ENCODE measurements around the gene CYP2W1. TPM values are rescaled to one million over a fixed set of nuclear protein-coding genes. Genes with fewer than 3 reads are reported as not detected.

Gene CYP2W1, protein sequence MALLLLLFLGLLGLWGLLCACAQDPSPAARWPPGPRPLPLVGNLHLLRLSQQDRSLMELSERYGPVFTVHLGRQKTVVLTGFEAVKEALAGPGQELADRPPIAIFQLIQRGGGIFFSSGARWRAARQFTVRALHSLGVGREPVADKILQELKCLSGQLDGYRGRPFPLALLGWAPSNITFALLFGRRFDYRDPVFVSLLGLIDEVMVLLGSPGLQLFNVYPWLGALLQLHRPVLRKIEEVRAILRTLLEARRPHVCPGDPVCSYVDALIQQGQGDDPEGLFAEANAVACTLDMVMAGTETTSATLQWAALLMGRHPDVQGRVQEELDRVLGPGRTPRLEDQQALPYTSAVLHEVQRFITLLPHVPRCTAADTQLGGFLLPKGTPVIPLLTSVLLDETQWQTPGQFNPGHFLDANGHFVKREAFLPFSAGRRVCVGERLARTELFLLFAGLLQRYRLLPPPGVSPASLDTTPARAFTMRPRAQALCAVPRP
- total RNA-seq (2021; fragmentation: NEBNext Ultra II Directional; extraction: Animal tissue kit (Norgen Biotek cat#: 25700)): under 1 TPM in 2 of 6 experiments, not detected in 4; 0.15 to 0.25 TPM
- long read RNA-seq: 0 reads

DNA sequence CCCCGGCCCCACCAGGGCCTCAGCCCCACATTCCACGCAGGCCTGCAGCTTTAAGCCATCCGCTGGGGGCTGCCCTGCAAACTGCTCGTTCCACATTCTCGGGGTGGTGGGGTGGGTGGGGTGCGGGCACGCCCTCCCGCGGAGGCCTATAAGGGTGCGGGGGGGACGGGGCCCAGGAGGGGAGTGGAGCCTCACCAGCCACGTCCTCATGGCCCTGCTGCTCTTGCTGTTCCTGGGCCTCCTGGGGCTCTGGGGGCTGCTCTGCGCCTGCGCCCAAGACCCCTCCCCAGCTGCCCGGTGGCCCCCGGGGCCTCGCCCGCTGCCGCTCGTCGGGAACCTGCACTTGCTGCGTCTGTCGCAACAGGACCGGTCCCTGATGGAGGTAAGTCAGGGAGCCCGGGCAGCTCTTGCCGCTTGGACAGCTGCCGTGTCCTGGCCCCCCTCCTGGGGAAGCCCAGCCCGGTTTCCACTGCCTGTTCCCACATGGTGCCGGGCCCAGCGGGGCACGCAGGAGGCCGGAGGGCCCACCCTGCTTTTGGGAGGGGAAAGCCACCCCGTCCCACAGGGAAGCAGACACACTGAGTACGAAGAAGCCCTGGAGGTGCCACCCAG lies at the start of gene CYP2W1:
Gene CYP2W1, plus strand, starts transcription at position 178 of the 612 bp plus-strand sequence. Its CDS starts 31 bp downstream, at position 209.
- DNase-seq: no peak
- no peak within 1 kb of the TSS for H3K4me3 Mint-ChIP-seq
- peaks cover 11% of the 10 kb centered on the region for H3K27me3 Mint-ChIP-seq (ENCODE audit: insufficient read depth)
- TF ChIP-seq, protein P1, sequence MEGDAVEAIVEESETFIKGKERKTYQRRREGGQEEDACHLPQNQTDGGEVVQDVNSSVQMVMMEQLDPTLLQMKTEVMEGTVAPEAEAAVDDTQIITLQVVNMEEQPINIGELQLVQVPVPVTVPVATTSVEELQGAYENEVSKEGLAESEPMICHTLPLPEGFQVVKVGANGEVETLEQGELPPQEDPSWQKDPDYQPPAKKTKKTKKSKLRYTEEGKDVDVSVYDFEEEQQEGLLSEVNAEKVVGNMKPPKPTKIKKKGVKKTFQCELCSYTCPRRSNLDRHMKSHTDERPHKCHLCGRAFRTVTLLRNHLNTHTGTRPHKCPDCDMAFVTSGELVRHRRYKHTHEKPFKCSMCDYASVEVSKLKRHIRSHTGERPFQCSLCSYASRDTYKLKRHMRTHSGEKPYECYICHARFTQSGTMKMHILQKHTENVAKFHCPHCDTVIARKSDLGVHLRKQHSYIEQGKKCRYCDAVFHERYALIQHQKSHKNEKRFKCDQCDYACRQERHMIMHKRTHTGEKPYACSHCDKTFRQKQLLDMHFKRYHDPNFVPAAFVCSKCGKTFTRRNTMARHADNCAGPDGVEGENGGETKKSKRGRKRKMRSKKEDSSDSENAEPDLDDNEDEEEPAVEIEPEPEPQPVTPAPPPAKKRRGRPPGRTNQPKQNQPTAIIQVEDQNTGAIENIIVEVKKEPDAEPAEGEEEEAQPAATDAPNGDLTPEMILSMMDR (IDR thresholded peaks at IDR 0.05): no peak
- no peaks in the 10 kb centered on the region for H3K4me1 Mint-ChIP-seq (ENCODE audit: low read depth)
- no peak within 1 kb of the TSS for H3K27ac Mint-ChIP-seq
- no peaks in the 10 kb centered on the region for H3K9me3 Mint-ChIP-seq
- H3K36me3 Mint-ChIP-seq (ENCODE audit: low read depth): no peaks in the 10 kb centered on the region

DNA sequence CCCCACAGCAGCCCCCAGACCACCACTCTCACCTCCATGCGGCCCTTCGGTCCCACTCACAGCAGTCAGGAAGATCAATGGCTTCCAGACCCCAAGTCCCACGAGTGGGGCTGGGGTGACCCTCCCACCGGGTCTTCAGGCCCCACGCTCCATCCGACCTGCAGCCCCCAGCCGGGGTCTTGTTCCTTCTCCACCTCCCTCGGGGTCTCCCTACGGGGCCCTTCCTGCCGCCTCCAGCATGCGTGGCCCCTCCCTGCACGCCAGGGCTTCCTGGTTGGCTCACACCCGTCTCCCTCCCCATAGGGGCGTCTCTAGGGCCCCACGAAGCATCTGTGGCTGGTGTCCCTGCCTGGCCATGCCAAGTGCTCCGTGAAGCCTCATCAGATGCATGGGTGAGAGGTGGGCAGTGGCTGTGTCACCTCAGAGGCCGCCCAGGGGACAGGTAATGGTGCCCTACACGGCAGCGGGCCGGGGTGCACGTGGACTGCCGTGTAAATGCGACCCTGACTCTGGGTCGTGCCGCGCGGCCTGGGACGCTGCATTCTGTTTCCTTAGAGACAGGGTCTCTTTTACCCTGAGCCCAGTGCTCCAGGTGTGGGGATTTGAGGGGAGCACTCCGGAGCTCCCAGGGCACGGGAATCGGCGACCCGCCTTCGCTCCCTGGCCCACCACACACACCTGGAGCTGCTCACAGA lies 48.4 kb upstream of the CYP2W1 start:
- H3K4me1 Mint-ChIP-seq (ENCODE audit: low read depth): peaks cover 5% of the 10 kb centered on the region; the same call in 1 of the 2 replicates
- H3K9me3 Mint-ChIP-seq: no peaks in the 10 kb centered on the region
- H3K27ac Mint-ChIP-seq: no peak overlapping the region
- TF ChIP-seq, protein P1 (IDR thresholded peaks at IDR 0.05): no peak
- H3K36me3 Mint-ChIP-seq (ENCODE audit: low read depth): no peaks in the 10 kb centered on the region
- peaks cover 7% of the 10 kb centered on the region for H3K27me3 Mint-ChIP-seq (ENCODE audit: insufficient read depth)
- no peak for DNase-seq
- H3K4me3 Mint-ChIP-seq: no peak overlapping the region

DNA sequence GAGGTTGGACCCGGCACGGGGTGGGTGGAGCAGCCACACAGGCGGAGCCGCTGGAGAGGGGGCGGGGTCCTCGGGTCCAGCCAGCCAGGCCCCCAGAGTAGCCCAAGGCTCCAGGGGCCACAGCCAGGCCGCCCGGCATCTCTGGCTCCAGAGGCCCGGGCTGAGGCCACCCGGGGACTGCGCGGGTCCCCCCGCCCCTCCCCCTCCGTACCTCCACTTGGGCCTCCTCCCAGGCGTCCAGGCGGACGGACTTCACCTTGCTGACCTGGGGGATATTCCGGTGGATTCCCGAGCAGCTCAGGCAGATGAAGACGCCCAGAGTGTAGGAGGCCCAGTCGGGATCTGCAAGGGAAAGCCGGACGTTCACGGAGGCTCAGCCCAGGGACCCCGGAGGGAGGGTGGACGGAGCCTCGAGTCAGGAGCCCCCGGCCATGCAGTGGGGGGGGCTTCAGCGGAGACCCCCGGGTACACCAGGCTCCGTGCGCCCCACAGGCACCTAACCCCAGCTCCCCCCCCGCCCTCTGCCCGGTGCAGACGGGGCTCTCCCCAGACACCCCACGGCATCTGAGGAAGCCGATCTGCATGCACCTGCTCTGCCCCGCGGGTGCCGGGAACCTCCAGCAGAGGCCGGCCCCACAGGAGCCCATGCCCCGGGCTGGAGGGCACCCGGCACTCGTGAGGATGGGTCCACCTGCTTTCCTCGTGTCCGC lies 47.7 kb upstream of the CYP2W1 start:
- Mint-ChIP-seq H3K9me3 (no peaks in the 10 kb centered on the region), H3K27ac (no peak overlapping the region), H3K27me3 (ENCODE audit: insufficient read depth) (peaks cover 9% of the 10 kb centered on the region), H3K4me1 (ENCODE audit: low read depth) (peaks cover 5% of the 10 kb centered on the region; the same call in 1 of the 2 replicates), H3K4me3 (no peak overlapping the region), H3K36me3 (ENCODE audit: low read depth) (no peaks in the 10 kb centered on the region)
- DNase-seq: no peak
- TF ChIP-seq, protein P1 (IDR thresholded peaks at IDR 0.05): no peak

DNA sequence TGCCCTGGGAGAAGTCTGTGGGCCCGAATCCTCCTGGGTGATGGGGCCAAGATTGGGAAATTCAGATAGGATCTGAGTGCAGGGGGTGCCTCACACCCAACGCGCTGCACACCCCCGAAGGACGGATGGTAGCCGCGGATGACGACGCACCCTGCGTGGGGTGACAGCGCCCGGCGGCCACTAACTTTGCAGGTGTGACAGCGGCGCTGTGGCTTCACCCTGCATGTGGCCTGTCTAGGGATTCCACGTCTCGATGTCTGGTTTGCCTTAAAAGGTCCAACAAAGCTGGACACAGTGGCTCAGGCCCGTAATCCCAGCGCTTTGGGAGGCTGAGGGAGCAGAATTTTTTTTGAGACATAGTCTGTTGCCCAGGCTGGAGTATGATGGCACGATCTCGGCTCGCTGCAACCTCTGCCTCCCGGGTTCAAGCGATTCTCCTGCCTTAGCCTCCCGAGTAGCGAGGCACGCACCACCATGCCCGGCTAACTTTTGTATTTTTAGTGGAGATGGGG lies 47.1 kb upstream of the CYP2W1 start:
- TF ChIP-seq, protein P1 (IDR thresholded peaks at IDR 0.05): no peak
- H3K36me3 Mint-ChIP-seq (ENCODE audit: low read depth): no peaks in the 10 kb centered on the region
- H3K27me3 Mint-ChIP-seq (ENCODE audit: insufficient read depth): peaks cover 9% of the 10 kb centered on the region
- no peaks in the 10 kb centered on the region for H3K9me3 Mint-ChIP-seq
- no peak overlapping the region for H3K4me3 Mint-ChIP-seq
- H3K4me1 Mint-ChIP-seq (ENCODE audit: low read depth): peaks cover 5% of the 10 kb centered on the region; the same call in 1 of the 2 replicates
- no peak overlapping the region for H3K27ac Mint-ChIP-seq
- DNase-seq: no peak
